Measurements from ENCODE around the gene C4orf50.

The C4orf50 gene

GRCh38 chr4:6059375-6059805 lies 41.2 kb upstream of the C4orf50 start:
- H3K36me3 Mint-ChIP-seq (ENCODE audit: low read depth), result no peaks in the 10 kb centered on the region
- H3K4me3 Mint-ChIP-seq, result no peak overlapping the region
- TF ChIP-seq, protein P1, sequence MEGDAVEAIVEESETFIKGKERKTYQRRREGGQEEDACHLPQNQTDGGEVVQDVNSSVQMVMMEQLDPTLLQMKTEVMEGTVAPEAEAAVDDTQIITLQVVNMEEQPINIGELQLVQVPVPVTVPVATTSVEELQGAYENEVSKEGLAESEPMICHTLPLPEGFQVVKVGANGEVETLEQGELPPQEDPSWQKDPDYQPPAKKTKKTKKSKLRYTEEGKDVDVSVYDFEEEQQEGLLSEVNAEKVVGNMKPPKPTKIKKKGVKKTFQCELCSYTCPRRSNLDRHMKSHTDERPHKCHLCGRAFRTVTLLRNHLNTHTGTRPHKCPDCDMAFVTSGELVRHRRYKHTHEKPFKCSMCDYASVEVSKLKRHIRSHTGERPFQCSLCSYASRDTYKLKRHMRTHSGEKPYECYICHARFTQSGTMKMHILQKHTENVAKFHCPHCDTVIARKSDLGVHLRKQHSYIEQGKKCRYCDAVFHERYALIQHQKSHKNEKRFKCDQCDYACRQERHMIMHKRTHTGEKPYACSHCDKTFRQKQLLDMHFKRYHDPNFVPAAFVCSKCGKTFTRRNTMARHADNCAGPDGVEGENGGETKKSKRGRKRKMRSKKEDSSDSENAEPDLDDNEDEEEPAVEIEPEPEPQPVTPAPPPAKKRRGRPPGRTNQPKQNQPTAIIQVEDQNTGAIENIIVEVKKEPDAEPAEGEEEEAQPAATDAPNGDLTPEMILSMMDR (IDR thresholded peaks at IDR 0.05; ENCODE audit: unreplicated experiment in 3 of 3), result no peak
- H3K9me3 Mint-ChIP-seq, result peaks cover 18% of the 10 kb centered on the region
- H3K27ac Mint-ChIP-seq, result no peak overlapping the region
- peaks cover 9% of the 10 kb centered on the region for H3K27me3 Mint-ChIP-seq (ENCODE audit: low read depth)
- no peaks in the 10 kb centered on the region for H3K4me1 Mint-ChIP-seq

GRCh38 chr4:6058531-6059374 lies 40.5 kb upstream of the C4orf50 start:
- TF ChIP-seq, protein P1 (IDR thresholded peaks at IDR 0.05; ENCODE audit: unreplicated experiment in 3 of 3), result no peak
- Mint-ChIP-seq H3K4me3 (no peak overlapping the region), H3K27ac (no peak overlapping the region), H3K36me3 (ENCODE audit: low read depth) (no peaks in the 10 kb centered on the region), H3K27me3 (ENCODE audit: low read depth) (peaks cover 13% of the 10 kb centered on the region), H3K9me3 (peaks cover 18% of the 10 kb centered on the region), H3K4me1 (no peaks in the 10 kb centered on the region)

DNA sequence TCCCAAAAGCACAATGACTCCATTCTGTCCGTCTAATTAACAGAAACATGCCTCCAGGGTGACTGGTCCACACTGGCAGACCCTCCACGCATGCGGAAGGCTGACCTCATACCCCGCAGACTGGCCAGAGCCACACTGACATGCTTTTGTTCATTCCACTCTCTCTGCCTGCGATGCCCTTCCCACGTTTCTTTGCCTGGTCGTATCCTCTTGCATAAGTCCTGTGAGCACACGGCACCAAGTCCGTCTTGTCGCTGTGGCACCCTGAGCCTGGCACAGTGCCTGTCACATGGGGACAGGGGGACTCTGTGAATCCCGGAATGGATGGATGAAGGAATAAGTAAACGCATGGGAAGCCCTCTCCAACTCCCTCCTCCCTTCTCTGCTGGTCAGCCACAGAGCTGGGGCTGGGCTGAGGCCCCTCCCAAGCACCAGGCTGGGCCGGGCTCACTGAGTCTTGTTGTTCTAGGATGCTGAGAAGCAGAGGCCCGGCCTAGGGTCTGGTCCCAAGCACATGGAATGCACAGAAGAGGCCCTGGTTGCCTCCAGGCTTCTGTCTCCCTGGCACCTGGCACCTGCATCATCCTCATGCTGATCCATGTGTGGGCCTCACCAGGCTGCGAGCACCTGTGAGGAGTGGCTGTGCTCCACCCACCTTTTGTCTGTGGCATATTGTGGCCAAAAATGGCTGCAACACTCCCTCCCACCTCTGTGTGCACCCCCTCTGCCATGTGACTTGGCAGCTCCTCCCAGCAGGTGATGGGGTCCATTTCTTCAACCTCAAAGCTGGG lies 38.9 kb upstream of the C4orf50 start:
- peaks cover 5% of the 10 kb centered on the region for H3K27me3 Mint-ChIP-seq (ENCODE audit: low read depth)
- H3K4me1 Mint-ChIP-seq, result no peaks in the 10 kb centered on the region
- peaks cover 18% of the 10 kb centered on the region for H3K9me3 Mint-ChIP-seq
- no peak overlapping the region for H3K4me3 Mint-ChIP-seq
- TF ChIP-seq, protein P1 (IDR thresholded peaks at IDR 0.05; ENCODE audit: unreplicated experiment in 3 of 3), result no peak
- H3K27ac Mint-ChIP-seq, result no peak overlapping the region
- no peaks in the 10 kb centered on the region for H3K36me3 Mint-ChIP-seq (ENCODE audit: low read depth)

GRCh38 chr4:6055436-6055835 lies 37.2 kb upstream of the C4orf50 start:
- Mint-ChIP-seq H3K4me1 (peaks cover 3% of the 10 kb centered on the region), H3K9me3 (peaks cover 18% of the 10 kb centered on the region), H3K27ac (no peak overlapping the region), H3K27me3 (ENCODE audit: low read depth) (peaks cover 16% of the 10 kb centered on the region), H3K4me3 (no peak overlapping the region), H3K36me3 (ENCODE audit: low read depth) (no peaks in the 10 kb centered on the region)
- TF ChIP-seq, protein P1 (IDR thresholded peaks at IDR 0.05; ENCODE audit: unreplicated experiment in 3 of 3), result no peak

- H3K27ac Mint-ChIP-seq, result no peak overlapping the region
- H3K27me3 Mint-ChIP-seq (ENCODE audit: low read depth), result peaks cover 16% of the 10 kb centered on the region
- TF ChIP-seq, protein P1 (IDR thresholded peaks at IDR 0.05; ENCODE audit: unreplicated experiment in 3 of 3), result no peak
- H3K4me1 Mint-ChIP-seq, result peaks cover 5% of the 10 kb centered on the region
- H3K4me3 Mint-ChIP-seq, result no peak overlapping the region
- H3K36me3 Mint-ChIP-seq (ENCODE audit: low read depth), result no peaks in the 10 kb centered on the region
- peaks cover 14% of the 10 kb centered on the region for H3K9me3 Mint-ChIP-seq
Measured at GRCh38 chr4:6055030-6055429, 36.8 kb upstream of the C4orf50 start.

Measured in nephron (organoid).